HepG2 (cell line): Measurements from ENCODE around the gene IGF2BP1. TPM values are rescaled to one million over a fixed set of nuclear protein-coding genes. Genes with fewer than 3 reads are reported as not detected.

Experiments used
- ATAC-seq: fragments of 200-7000 bp; cut with Tn5 transposase; 3 replicates; pipeline ENCODE4 v1.9.1; 2020; ENCODE audit warnings: mild to moderate bottlenecking, moderate library complexity
- BruUV-seq: library from RNA; stranded (reverse); fragments of 400-500 nt; replicated peaks from 2 replicates; lab custom pipeline; 2021; lab: Mats Ljungman, UMichigan
- CTCF ChIA-PET: fragments of 300-600 bp; formaldehyde crosslinking; extraction: SDS; loops from one replicate; lab custom pipeline; 2021; ENCODE audit warnings: low total read pairs, inconsistent platforms, low intra/inter-chr PET ratio; lab: Yijun Ruan, JAX
- POLR2A ChIA-PET: fragments of 350-600 bp; sonication (Branson Sonifier 250); formaldehyde crosslinking; loops from one replicate; lab custom pipeline; 2020; ENCODE audit warnings: antibody characterized with exemption, inconsistent platforms; lab: Yijun Ruan, JAX
- DNase-seq: peaks from one replicate; pipeline ENCODE4 v3.0.0-alpha.2; 2015; ENCODE audit warnings: low spot score
- FAIRE-seq: peaks from 3 replicates; lab custom pipeline; 2011; peaks lifted over from hg19 to GRCh38; lab: Jason Lieb, UNC
- H2AFZ ChIP-seq: one replicate; pipeline ENCODE4 v1.6.1; 2011; ENCODE audit warnings: low read length, inconsistent platforms
- H3K27ac ChIP-seq: fragments of 300-600 bp; 3 replicates; pipeline ENCODE4 v1.8.0; 2011; ENCODE audit warnings: mixed run types, mild to moderate bottlenecking, mixed read lengths, low read length, inconsistent platforms; ENCODE audit not compliant: insufficient read depth; ENCODE audit errors: extremely low read length
- H3K27me3 ChIP-seq, 2 experiments: fragments of 200-600 bp in 1 of 2; 2 replicates in 1 of 2; 3 replicates in 1 of 2; pipeline versions ENCODE4 v1.6.0 to v1.8.0; 2011; ENCODE audit warnings: low read length in 2 of 2, mild to moderate bottlenecking in 2 of 2, moderate library complexity in 2 of 2, inconsistent platforms in 1 of 2; ENCODE audit not compliant: insufficient read depth in 2 of 2, control insufficient read depth in 1 of 2
- H3K36me3 ChIP-seq, 2 experiments: fragments of 200-600 bp in 1 of 2; replicated peaks in 1 of 2; 2 replicates in 1 of 2; 3 replicates in 1 of 2; pipeline versions ENCODE4 v1.5.1 to v1.8.0; 2011; ENCODE audit warnings: low read length in 2 of 2, inconsistent platforms in 1 of 2; ENCODE audit not compliant: insufficient read depth in 2 of 2, control insufficient read depth in 1 of 2
- H3K4me1 ChIP-seq: 2 replicates; pipeline ENCODE4 v1.5.1; 2012; ENCODE audit warnings: low read length, inconsistent platforms; ENCODE audit not compliant: insufficient read depth
- H3K4me2 ChIP-seq: 2 replicates; pipeline ENCODE4 v1.6.0; 2011; ENCODE audit warnings: low read depth, low read length, inconsistent platforms
- H3K4me3 ChIP-seq, 3 experiments: fragments of 200-600 bp in 1 of 3; sonication (generic), shearing (Covaris generic) in 1 of 3; replicated peaks in 1 of 3; 2 replicates each; pipeline ENCODE4 v1.5.1; 2011 to 2016; ENCODE audit warnings: low read length in 3 of 3, inconsistent platforms in 2 of 3, low read depth in 2 of 3, mild to moderate bottlenecking in 2 of 3, control low read depth in 1 of 3, mixed read lengths in 1 of 3; ENCODE audit not compliant: insufficient read depth in 1 of 3
- H3K79me2 ChIP-seq: one replicate; pipeline ENCODE4 v1.6.1; 2011; ENCODE audit warnings: low read length, inconsistent platforms; ENCODE audit not compliant: insufficient read depth
- H3K9ac ChIP-seq: 2 replicates; pipeline ENCODE4 v1.6.0; 2011; ENCODE audit warnings: mild to moderate bottlenecking, low read depth, low read length, inconsistent platforms; ENCODE audit not compliant: insufficient read depth
- H3K9me3 ChIP-seq: 2 replicates; pipeline ENCODE4 v1.5.1; 2012; ENCODE audit warnings: mild to moderate bottlenecking, low read length
- H4K20me1 ChIP-seq: 2 replicates; pipeline ENCODE4 v1.6.0; 2011; ENCODE audit warnings: inconsistent platforms, mild to moderate bottlenecking, low read length, moderate library complexity; ENCODE audit not compliant: insufficient read depth
- BATF2 ChIP-seq: sonication (generic); formaldehyde crosslinking; IDR thresholded peaks from 2 replicates; pipeline ENCODE4 v1.8.0; 2022; ENCODE audit warnings: mild to moderate bottlenecking, missing genetic modification reagents, moderate library complexity
- ELK4 ChIP-seq: sonication (generic); formaldehyde crosslinking; IDR thresholded peaks from 2 replicates; pipeline ENCODE4 v1.9.0; 2021; ENCODE audit warnings: missing genetic modification reagents, borderline replicate concordance
- FOSL1 ChIP-seq: sonication (generic); formaldehyde crosslinking; IDR thresholded peaks from 2 replicates; pipeline ENCODE4 v1.9.0; 2021; ENCODE audit warnings: missing genetic modification reagents, borderline replicate concordance
- IRF1 ChIP-seq: sonication (generic); formaldehyde crosslinking; IDR thresholded peaks from 2 replicates; pipeline ENCODE4 v1.4.0; 2020; ENCODE audit warnings: low read depth, mild to moderate bottlenecking, missing genetic modification reagents
- TRIM22 ChIP-seq: fragments of 450-650 bp; IDR thresholded peaks from 2 replicates; pipeline ENCODE4 v1.6.1; 2017
- ZBED4 ChIP-seq: sonication (generic); formaldehyde crosslinking; IDR thresholded peaks from 2 replicates; pipeline ENCODE4 v1.4.0; 2020; ENCODE audit warnings: missing genetic modification reagents, borderline replicate concordance
- ZNF761 ChIP-seq: sonication (generic); formaldehyde crosslinking; conservative IDR thresholded peaks from 2 replicates; pipeline ENCODE4 v1.4.0; 2020; ENCODE audit warnings: mild to moderate bottlenecking, missing genetic modification reagents
- ZSCAN21 ChIP-seq: sonication (generic); formaldehyde crosslinking; IDR thresholded peaks from 2 replicates; pipeline ENCODE4 v1.8.0; 2022; ENCODE audit warnings: mild to moderate bottlenecking, missing genetic modification reagents, moderate library complexity, borderline replicate concordance
- in situ Hi-C: cut with HindIII; loops from 2 replicates; pipeline ENCODE4 v1.10.0; 2017; ENCODE audit warnings: low pct_unique_long_range_greater_than_20kb; ENCODE audit not compliant: extremely low pct_ligation_motif_present
- intact Hi-C: fragments of 100-400 bp; cut with micrococcal nuclease; formaldehyde crosslinking; loops from one replicate; pipeline ENCODE4 v1.10.0; 2022; ENCODE audit not compliant: unreplicated experiment
- polyA plus RNA-seq, 8 experiments: library from polyadenylated mRNA; depleted of rRNA in 3 of 8; stranded (reverse) in 7 of 8; unstranded in 1 of 8; fragments of >200 nt; fragmentation: Illumina TruSeq in 4 of 8; extraction: Trizol in 4 of 8; gene quantifications; 2 replicates each; pipeline versions ENCODE4 v1.2.1 to v1.2.3, GENCODE V29; 2011 to 2016; ENCODE audit warnings: low read depth in 4 of 8, missing spikeins in 1 of 8, mixed read lengths in 1 of 8; ENCODE audit not compliant: insufficient read depth in 1 of 8
- total RNA-seq, 5 experiments: library from RNA; depleted of rRNA; stranded (reverse); fragments of >200 nt; fragmentation: Illumina TruSeq; extraction: Trizol; gene quantifications; 2 replicates each; pipeline ENCODE4 v1.2.3, GENCODE V29; 2016; ENCODE audit warnings: low read depth in 1 of 5

IGF2BP1 gene
- total and polyA plus RNA-seq, 2 of the 13 experiments (the other 11 are each of a cell fraction or from before 2014, with no cell fraction given), result 29.7 to 75.1 TPM

GRCh38 chr17:49086649-49087048 lies 89.5 kb downstream of the IGF2BP1 start:
- H3K27me3 ChIP-seq, result no peaks in the 10 kb centered on the region; a peak in 2 of 5 replicates
- no peak for TF ChIP-seq BATF2
- TF ChIP-seq ELK4 (CRISPR knock-in tag), result no peak
- TF ChIP-seq FOSL1 (CRISPR knock-in tag), result no peak
- no peak for TF ChIP-seq ZBED4 (CRISPR knock-in tag)
- no peak for TF ChIP-seq ZSCAN21 (CRISPR knock-in tag)
- TF ChIP-seq TRIM22, result no peak
- TF ChIP-seq IRF1 (CRISPR knock-in tag), result no peak
- TF ChIP-seq ZNF761 (CRISPR knock-in tag), result no peak
- TF ChIP-seq, all 625 proteins: peak for 0
- Histone ChIP-seq H3K4me2 (no peak overlapping the region), H3K79me2 (no peaks in the 10 kb centered on the region), H3K9ac (no peak overlapping the region), H3K4me3 (no peak overlapping the region), H3K9me3 (no peaks in the 10 kb centered on the region), H3K4me1 (peaks cover 18% of the 10 kb centered on the region), H2AFZ (no peak overlapping the region), H3K36me3 (no peaks in the 10 kb centered on the region), H3K27ac (no peak overlapping the region), H4K20me1 (no peaks in the 10 kb centered on the region)
- BruUV-seq, result no TSS peak
- FAIRE-seq (no peak), DNase-seq (no peak), ATAC-seq (peak; percentile 17; the same call in 2 of the 3 replicates)
- in situ Hi-C loops, result no loop called here
- ChIA-PET CTCF (no interaction called here), POLR2A (no interaction called here)
- intact Hi-C loops, result no loop called here
